Measurements from ENCODE around the gene VPS16. TPM values are rescaled to one million over a fixed set of nuclear protein-coding genes. Genes with fewer than 3 reads are reported as not detected.

The VPS16 gene
- total RNA-seq, 4 donors from 2014 or later = 26.7 to 44.9 (median 43.4) TPM

- H3K9me3 ChIP-seq = no peaks in the 10 kb centered on the region
- TF ChIP-seq, protein P1, sequence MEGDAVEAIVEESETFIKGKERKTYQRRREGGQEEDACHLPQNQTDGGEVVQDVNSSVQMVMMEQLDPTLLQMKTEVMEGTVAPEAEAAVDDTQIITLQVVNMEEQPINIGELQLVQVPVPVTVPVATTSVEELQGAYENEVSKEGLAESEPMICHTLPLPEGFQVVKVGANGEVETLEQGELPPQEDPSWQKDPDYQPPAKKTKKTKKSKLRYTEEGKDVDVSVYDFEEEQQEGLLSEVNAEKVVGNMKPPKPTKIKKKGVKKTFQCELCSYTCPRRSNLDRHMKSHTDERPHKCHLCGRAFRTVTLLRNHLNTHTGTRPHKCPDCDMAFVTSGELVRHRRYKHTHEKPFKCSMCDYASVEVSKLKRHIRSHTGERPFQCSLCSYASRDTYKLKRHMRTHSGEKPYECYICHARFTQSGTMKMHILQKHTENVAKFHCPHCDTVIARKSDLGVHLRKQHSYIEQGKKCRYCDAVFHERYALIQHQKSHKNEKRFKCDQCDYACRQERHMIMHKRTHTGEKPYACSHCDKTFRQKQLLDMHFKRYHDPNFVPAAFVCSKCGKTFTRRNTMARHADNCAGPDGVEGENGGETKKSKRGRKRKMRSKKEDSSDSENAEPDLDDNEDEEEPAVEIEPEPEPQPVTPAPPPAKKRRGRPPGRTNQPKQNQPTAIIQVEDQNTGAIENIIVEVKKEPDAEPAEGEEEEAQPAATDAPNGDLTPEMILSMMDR (IDR thresholded peaks at IDR 0.05) = no peak
- no peak for TF ChIP-seq POLR2A (IDR thresholded peaks at IDR 0.05)
- no peak for DNase-seq
- no peaks in the 10 kb centered on the region for H3K36me3 ChIP-seq
- intact Hi-C loops (cut with DNase I) = no loop called here
- whole genome bisulfite sequencing, 2 donors = 21 to 31% methylated on average over 1 of the region's 1 CpG
- no peak overlapping the region for H3K4me3 ChIP-seq (replicated peaks in 1 of 3)
- H3K4me1 ChIP-seq = no peaks in the 10 kb centered on the region
- H3K27me3 ChIP-seq = no peaks in the 10 kb centered on the region
- no peak overlapping the region for H3K27ac ChIP-seq
Observed at GRCh38 chr20:2902291-2902690, 61.7 kb downstream of the VPS16 start.

- 93 to 96% methylated on average over 3 of the region's 3 CpGs for WGBS, 2 donors
- no peaks in the 10 kb centered on the region for H3K4me1 ChIP-seq
- no peaks in the 10 kb centered on the region for H3K36me3 ChIP-seq
- H3K4me3 ChIP-seq (replicated peaks in 1 of 3) = no peak overlapping the region
- TF ChIP-seq, protein P1 (IDR thresholded peaks at IDR 0.05) = no peak
- no peak for TF ChIP-seq POLR2A (IDR thresholded peaks at IDR 0.05)
- H3K27me3 ChIP-seq = no peaks in the 10 kb centered on the region
- H3K27ac ChIP-seq = no peak overlapping the region
- intact Hi-C loops (cut with DNase I) = no loop called here
- DNase-seq = no peak
- H3K9me3 ChIP-seq = no peaks in the 10 kb centered on the region
Observed at GRCh38 chr20:2902818-2903217, 62.3 kb downstream of the VPS16 start.

DNA sequence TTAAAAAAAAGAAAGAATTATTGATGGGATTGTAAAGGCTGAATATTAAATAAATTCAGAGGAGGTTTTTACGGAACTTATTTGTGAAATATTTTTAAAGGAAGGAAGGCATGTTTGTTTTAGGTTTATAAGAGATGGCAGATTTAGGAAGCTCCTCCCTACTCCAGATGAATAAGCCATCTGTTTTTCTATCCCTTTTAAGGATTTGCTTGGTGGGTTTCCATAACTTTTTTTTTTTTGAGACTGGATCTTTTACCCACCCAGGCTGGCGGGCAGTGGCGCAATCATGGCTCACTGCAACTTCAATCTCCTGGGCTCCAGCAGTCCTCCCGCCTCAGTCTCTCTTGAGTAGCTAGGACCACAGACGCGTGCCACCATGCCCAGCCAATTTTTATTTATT lies 63.1 kb downstream of the VPS16 start:
- DNase-seq = no peak
- WGBS, 2 donors = 98% methylated on average over 6 of the region's 6 CpGs
- Histone ChIP-seq H3K4me1 (no peaks in the 10 kb centered on the region), H3K36me3 (no peaks in the 10 kb centered on the region), H3K27ac (no peak overlapping the region), H3K9me3 (no peaks in the 10 kb centered on the region), H3K4me3 (replicated peaks in 1 of 3) (no peak overlapping the region), H3K27me3 (no peaks in the 10 kb centered on the region)
- intact Hi-C loops (cut with DNase I) = no loop called here
- TF ChIP-seq, protein P1 (IDR thresholded peaks at IDR 0.05) = no peak
- TF ChIP-seq POLR2A (IDR thresholded peaks at IDR 0.05) = no peak

- Histone ChIP-seq H3K27me3 (no peaks in the 10 kb centered on the region), H3K36me3 (no peaks in the 10 kb centered on the region), H3K27ac (no peak overlapping the region), H3K9me3 (no peaks in the 10 kb centered on the region), H3K4me1 (no peaks in the 10 kb centered on the region), H3K4me3 (replicated peaks in 1 of 3) (no peak overlapping the region)
- TF ChIP-seq, protein P1 (IDR thresholded peaks at IDR 0.05) = no peak
- TF ChIP-seq POLR2A (IDR thresholded peaks at IDR 0.05) = no peak
- WGBS, 2 donors = 87 to 90% methylated on average over 3 of the region's 3 CpGs
- intact Hi-C loops (cut with DNase I) = no loop called here
- no peak for DNase-seq
Observed at GRCh38 chr20:2907519-2907918, 67.0 kb downstream of the VPS16 start.

DNA sequence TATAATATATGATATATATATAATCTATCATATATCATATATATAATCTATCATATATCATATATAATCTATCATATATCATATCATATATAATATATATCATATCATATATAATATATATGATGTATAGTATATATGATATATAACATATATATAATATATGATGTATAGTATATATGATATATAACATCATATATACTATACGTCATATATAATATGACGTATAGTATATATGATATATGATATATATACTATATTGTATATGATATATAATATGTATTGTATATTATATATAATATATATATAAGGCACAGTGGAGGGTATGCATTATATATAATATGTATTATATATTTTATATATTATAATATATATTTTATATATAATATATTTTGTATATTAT lies 69.4 kb downstream of the VPS16 start:
- intact Hi-C loops (cut with DNase I) = no loop called here
- no peaks in the 10 kb centered on the region for H3K27me3 ChIP-seq
- 97 to 100% methylated on average over 2 of the region's 2 CpGs for WGBS, 2 donors

More for the DNA sequence above, 69.4 kb downstream of the VPS16 start:
- Histone ChIP-seq H3K36me3 (no peaks in the 10 kb centered on the region), H3K9me3 (no peaks in the 10 kb centered on the region), H3K4me1 (no peaks in the 10 kb centered on the region), H3K27ac (no peak overlapping the region), H3K4me3 (replicated peaks in 1 of 3) (no peak overlapping the region)
- no peak for TF ChIP-seq POLR2A (IDR thresholded peaks at IDR 0.05)
- TF ChIP-seq, protein P1 (IDR thresholded peaks at IDR 0.05) = no peak
- DNase-seq = no peak
